HFFc6 (cell line): ENCODE results near the gene DIRAS1. TPM values are rescaled to one million over a fixed set of nuclear protein-coding genes. Genes with fewer than 3 reads are reported as not detected.

Experiments used
- DNase-seq: peaks from one replicate; pipeline ENCODE4 v3.0.0-alpha.2; 2018
- H3K27ac Mint-ChIP-seq: 2 replicates; pipeline ENCODE4 v1.8.0; 2020; ENCODE audit warnings: mild to moderate bottlenecking, mixed read lengths
- H3K27me3 Mint-ChIP-seq: 2 replicates; pipeline ENCODE4 v1.8.0; 2021; ENCODE audit warnings: mild to moderate bottlenecking, moderate library complexity, mixed read lengths; ENCODE audit not compliant: insufficient read depth
- H3K36me3 Mint-ChIP-seq: 2 replicates; pipeline ENCODE4 v1.8.0; 2021; ENCODE audit warnings: low read depth, mixed read lengths
- H3K4me1 Mint-ChIP-seq: 2 replicates; pipeline ENCODE4 v1.8.0; 2020; ENCODE audit warnings: low read depth, mixed read lengths
- H3K4me3 Mint-ChIP-seq: 2 replicates; pipeline ENCODE4 v1.8.0; 2020; ENCODE audit warnings: mild to moderate bottlenecking, moderate library complexity, mixed read lengths
- H3K9me3 Mint-ChIP-seq: 2 replicates; pipeline ENCODE4 v1.8.0; 2020; ENCODE audit warnings: mild to moderate bottlenecking, mixed read lengths
- long read RNA-seq: library from polyadenylated mRNA; unstranded; transcript quantifications from one replicate; pipeline ENCODE4 v2.0.0, GENCODE V29; 2019
- total RNA-seq, 6 experiments: library from RNA; stranded (reverse); fragmentation: NEBNext Ultra II Directional; extraction: Animal tissue kit (Norgen Biotek cat#: 25700); gene quantifications; 2 replicates in 1 of 6; 3 replicates in 5 of 6; pipeline ENCODE4 v1.2.3, GENCODE V29; 2021
- TF ChIP-seq, protein P1 (sequence below): fragments of 200-600 bp; sonication (generic); IDR thresholded peaks from 2 replicates; pipeline ENCODE4 v1.5.0; 2021; ENCODE audit warnings: antibody characterized with exemption, mild to moderate bottlenecking

DIRAS1 gene, protein sequence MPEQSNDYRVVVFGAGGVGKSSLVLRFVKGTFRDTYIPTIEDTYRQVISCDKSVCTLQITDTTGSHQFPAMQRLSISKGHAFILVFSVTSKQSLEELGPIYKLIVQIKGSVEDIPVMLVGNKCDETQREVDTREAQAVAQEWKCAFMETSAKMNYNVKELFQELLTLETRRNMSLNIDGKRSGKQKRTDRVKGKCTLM
- 10 to 100 TPM; 10.6 to 21.6 (median 12.7) TPM for total RNA-seq
- long read RNA-seq, partial matches to known transcripts = 1 of 2 reads
- long read RNA-seq, other reads (novel, unspliced or antisense) = 1 of 2 reads

DNA sequence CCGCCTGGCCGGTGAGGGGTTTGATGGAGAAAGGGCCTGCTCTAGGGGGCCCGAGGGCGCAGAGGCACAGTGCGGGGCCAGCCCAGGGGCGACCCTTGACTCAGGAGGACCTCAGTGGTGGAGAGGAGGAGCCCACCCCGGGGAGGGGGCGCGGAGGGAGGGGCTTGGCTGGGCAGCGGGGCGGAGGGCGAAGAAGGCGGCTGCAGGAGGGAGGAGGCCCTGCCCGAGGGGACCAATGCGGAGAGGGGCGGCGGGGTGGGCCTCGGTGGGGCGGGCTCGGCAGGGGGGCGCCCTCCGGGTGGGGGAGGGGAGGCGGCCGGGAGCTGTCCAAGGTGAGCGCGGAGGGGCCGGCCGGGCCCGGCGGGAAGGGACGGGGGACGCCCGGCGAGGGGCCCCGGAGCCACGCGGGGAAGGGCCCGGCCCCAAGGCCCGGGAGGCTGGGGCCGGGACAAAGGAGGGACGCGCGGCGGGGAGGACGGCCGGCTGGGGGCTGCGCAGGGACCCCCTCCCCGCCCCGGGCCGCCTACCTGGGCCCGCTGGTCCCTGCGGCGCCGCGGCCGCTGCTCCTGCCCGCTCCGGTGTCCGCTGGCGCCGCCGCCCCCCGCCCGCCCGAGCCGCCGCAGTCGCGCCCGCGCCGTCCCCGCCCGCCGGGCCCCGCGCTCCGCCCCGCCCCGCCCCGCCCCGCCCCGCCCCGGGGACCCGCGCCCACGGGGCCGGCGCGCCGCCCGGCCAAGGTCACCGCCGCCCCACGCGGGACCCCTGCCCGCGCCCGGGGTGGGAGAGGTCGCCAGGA, at the start of gene DIRAS1:
Gene DIRAS1, minus strand, starts transcription at position 596 of the 793 bp plus-strand sequence. CDS start 3,566 bp downstream, outside the sequence.
- TF ChIP-seq, protein P1, sequence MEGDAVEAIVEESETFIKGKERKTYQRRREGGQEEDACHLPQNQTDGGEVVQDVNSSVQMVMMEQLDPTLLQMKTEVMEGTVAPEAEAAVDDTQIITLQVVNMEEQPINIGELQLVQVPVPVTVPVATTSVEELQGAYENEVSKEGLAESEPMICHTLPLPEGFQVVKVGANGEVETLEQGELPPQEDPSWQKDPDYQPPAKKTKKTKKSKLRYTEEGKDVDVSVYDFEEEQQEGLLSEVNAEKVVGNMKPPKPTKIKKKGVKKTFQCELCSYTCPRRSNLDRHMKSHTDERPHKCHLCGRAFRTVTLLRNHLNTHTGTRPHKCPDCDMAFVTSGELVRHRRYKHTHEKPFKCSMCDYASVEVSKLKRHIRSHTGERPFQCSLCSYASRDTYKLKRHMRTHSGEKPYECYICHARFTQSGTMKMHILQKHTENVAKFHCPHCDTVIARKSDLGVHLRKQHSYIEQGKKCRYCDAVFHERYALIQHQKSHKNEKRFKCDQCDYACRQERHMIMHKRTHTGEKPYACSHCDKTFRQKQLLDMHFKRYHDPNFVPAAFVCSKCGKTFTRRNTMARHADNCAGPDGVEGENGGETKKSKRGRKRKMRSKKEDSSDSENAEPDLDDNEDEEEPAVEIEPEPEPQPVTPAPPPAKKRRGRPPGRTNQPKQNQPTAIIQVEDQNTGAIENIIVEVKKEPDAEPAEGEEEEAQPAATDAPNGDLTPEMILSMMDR = no peak
- Mint-ChIP-seq H3K36me3 (peaks cover under 1% of the 10 kb centered on the region), H3K4me3 (peak within 1 kb of the TSS; percentile 78), H3K9me3 (peaks cover under 1% of the 10 kb centered on the region), H3K27me3 (peaks cover 4% of the 10 kb centered on the region), H3K4me1 (peaks cover 26% of the 10 kb centered on the region), H3K27ac (peak within 1 kb of the TSS; percentile 7; the same call in 1 of the 2 replicates)
- DNase-seq = no peak

DNA sequence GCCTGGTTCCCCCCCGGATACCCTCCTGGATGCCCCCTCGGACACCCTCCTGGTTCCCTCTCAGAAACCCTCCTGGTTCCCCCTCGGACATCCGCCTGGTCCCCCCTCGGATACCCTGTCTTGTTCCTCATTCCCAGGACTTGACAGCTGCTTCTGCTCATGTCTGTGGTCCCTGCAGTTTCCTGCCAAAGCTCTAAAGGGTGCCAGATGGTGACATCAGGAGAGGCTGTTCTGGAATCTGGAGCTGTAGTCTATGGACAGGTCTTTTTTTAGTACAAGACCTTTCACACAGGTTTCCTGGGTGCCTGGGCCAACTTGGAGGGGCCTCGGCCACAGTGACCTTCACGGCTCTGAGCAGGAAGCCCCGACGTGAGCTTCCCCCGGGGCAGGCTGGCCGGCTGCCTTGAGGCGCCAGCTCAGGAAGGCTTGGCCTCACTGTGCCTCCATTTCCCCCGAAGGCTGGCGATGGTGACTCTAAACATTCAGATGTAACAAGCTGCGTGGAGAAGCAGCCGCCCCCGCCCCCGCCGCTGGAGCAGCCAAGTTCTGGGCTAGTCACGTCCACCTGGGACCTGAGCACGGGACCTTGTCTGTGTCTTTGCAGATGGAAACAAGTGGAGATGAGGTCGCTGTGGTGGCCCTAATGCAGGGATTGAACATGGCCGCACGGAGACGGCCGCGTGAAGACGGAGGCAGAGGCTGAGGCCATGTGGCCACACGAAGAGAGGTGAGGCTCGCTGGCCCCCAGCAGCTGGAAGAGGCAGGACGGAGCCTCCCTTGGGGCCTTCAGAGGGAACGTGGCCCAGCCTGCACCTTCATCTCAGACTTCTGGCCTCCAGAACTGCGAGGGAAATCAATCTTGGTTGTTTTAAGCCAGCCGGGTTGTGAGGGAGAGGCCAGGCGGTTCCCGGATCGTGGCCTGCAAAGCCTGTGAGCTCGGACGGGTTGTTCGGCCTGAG, 49.2 kb upstream of the DIRAS1 start:
- H3K36me3 Mint-ChIP-seq = peaks cover 7% of the 10 kb centered on the region
- H3K4me3 Mint-ChIP-seq = no peak overlapping the region
- H3K9me3 Mint-ChIP-seq = no peaks in the 10 kb centered on the region
- TF ChIP-seq, protein P1 = no peak
- H3K27me3 Mint-ChIP-seq = no peaks in the 10 kb centered on the region; the same call in 1 of the 2 replicates
- no peak for DNase-seq
- no peak overlapping the region for H3K27ac Mint-ChIP-seq
- peaks cover 12% of the 10 kb centered on the region for H3K4me1 Mint-ChIP-seq

DNA sequence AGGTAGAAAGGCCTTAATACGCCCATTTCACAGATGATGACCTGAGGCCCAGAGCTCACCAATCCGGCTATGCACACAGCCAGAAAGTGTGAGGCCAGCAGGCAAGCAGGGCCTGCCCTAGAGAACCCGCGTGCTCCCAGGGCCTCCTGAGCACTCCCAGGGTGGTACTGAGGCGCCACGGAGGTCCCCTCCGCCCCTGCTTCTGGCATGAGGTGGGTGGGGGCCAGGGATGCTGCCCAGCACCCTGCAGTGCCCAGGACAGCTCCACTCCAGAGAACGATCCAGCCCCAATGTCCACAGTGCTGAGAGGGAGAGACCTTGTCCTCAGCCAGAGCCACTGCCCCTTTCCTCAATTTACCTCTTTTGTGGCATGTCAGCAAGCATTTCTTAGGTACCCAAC, 48.0 kb upstream of the DIRAS1 start:
- Mint-ChIP-seq H3K4me3 (no peak overlapping the region), H3K27me3 (no peaks in the 10 kb centered on the region; the same call in 1 of the 2 replicates), H3K36me3 (peaks cover under 1% of the 10 kb centered on the region; the same call in 1 of the 2 replicates), H3K27ac (no peak overlapping the region), H3K4me1 (peaks cover 8% of the 10 kb centered on the region; the same call in 1 of the 2 replicates), H3K9me3 (no peaks in the 10 kb centered on the region)
- TF ChIP-seq, protein P1 = no peak
- no peak for DNase-seq

DNA sequence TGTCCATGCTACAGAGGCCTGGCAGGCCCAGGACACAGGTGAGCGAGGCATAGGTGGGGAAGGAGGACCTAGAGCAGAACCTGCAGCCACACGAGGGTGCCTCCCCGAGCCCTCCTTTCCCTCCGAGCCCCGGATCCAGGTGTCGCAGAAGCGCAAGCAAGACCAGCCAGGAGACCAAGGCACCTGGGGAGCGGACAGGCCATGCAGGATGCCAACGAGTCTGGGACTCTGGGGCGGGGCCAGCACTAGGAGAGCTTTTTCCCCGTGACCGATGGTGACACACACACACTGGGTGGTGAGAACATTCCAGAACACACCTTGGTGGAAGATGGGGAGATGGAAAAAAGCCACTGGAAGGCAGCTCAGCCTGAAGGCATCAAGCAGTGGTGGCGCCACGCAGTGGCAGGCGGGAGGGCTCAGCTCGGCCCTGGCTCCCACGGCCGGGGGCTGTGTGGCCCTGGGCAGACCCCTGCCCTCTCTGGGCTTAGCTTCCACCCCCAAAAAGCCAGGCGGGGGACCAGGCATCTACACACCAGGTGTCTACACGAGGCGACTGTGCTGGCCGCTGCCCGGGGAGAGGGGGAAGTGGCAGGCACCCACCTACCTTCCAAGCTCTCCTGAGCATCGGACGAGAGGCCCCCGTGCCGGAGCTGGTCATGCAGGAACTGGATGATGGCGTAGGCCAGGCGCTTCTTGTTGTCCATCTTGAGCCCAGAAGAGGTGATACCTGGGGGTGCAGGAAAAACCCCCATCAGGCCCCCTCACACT, 47.4 kb upstream of the DIRAS1 start:
- no peak overlapping the region for H3K4me3 Mint-ChIP-seq
- DNase-seq = no peak
- H3K9me3 Mint-ChIP-seq = no peaks in the 10 kb centered on the region
- H3K4me1 Mint-ChIP-seq = peaks cover 8% of the 10 kb centered on the region; the same call in 1 of the 2 replicates
- no peak overlapping the region for H3K27ac Mint-ChIP-seq
- H3K27me3 Mint-ChIP-seq = no peaks in the 10 kb centered on the region; the same call in 1 of the 2 replicates
- TF ChIP-seq, protein P1 = peak; percentile 19; the same call in 1 of the 2 replicates
- no peaks in the 10 kb centered on the region for H3K36me3 Mint-ChIP-seq
